A673 (cell line): Measurements from ENCODE around the gene SYTL1. TPM values are rescaled to one million over a fixed set of nuclear protein-coding genes. Genes with fewer than 3 reads are reported as not detected.
A peak's percentile ranks its signal among the peaks of the same experiment; 100 is the strongest.

Experiments used
- BruUV-seq: library from RNA; stranded (reverse); fragments of 400-500 nt; replicated peaks from 2 replicates; lab custom pipeline; 2021; lab: Mats Ljungman, UMichigan
- CTCF ChIA-PET: fragments of 300-600 bp; sonication (Branson Sonifier 250); formaldehyde crosslinking; loops from one replicate; lab custom pipeline; 2022; ENCODE audit warnings: antibody characterized with exemption; lab: Charles Lee
- POLR2A ChIA-PET: fragments of 300-600 bp; sonication (Branson Sonifier 250); formaldehyde crosslinking; loops from one replicate; lab custom pipeline; 2022; ENCODE audit warnings: antibody characterized with exemption; ENCODE audit not compliant: low non-redundant PET; lab: Charles Lee
- DNase-seq: peaks from one replicate; pipeline ENCODE4 v3.0.0-alpha.2; 2015; ENCODE audit warnings: low spot score
- H3K27ac ChIP-seq: fragments of 200-600 bp; sonication (generic); 2 replicates; pipeline ENCODE4 v1.5.1; 2016; ENCODE audit warnings: mixed run types, low read depth, mild to moderate bottlenecking, mixed read lengths, antibody characterized with exemption, low read length; ENCODE audit not compliant: poor library complexity, severe bottlenecking
- H3K27me3 ChIP-seq: fragments of 200-600 bp; sonication (generic); replicated peaks from 2 replicates; pipeline ENCODE4 v1.6.1; 2017; ENCODE audit warnings: mixed run types, low read depth, mild to moderate bottlenecking, mixed read lengths, antibody characterized with exemption, low read length; ENCODE audit not compliant: insufficient read depth, poor library complexity
- H3K36me3 ChIP-seq: fragments of 200-600 bp; sonication (generic); 2 replicates; pipeline ENCODE4 v1.6.1; 2016; ENCODE audit warnings: mixed run types, mild to moderate bottlenecking, mixed read lengths, antibody characterized with exemption, low read length; ENCODE audit not compliant: insufficient read depth, poor library complexity, severe bottlenecking
- H3K4me1 ChIP-seq: fragments of 200-600 bp; sonication (generic); 2 replicates; pipeline ENCODE4 v1.6.1; 2017; ENCODE audit warnings: mixed run types, mild to moderate bottlenecking, mixed read lengths, antibody characterized with exemption, low read length; ENCODE audit not compliant: insufficient read depth, poor library complexity, severe bottlenecking
- H3K4me3 ChIP-seq: fragments of 200-600 bp; sonication (generic); 2 replicates; pipeline ENCODE4 v1.5.1; 2016; ENCODE audit warnings: low read depth, mixed run types, mild to moderate bottlenecking, mixed read lengths, low read length; ENCODE audit not compliant: poor library complexity, severe bottlenecking
- H3K9me3 ChIP-seq: fragments of 200-600 bp; sonication (generic); 2 replicates; pipeline ENCODE4 v1.6.1; 2016; ENCODE audit warnings: mixed run types, low read depth, mild to moderate bottlenecking, mixed read lengths, antibody characterized with exemption, low read length; ENCODE audit not compliant: poor library complexity, severe bottlenecking
- CTCF ChIP-seq: fragments of 300-800, 200-600 bp; sonication (generic); conservative IDR thresholded peaks from 2 replicates; pipeline ENCODE4 v1.5.1; 2017; ENCODE audit warnings: low read depth, mild to moderate bottlenecking, antibody characterized with exemption, low read length, moderate library complexity, mixed read lengths
- EZH2 ChIP-seq: fragments of 200-600 bp; sonication (generic); IDR thresholded peaks from 2 replicates; pipeline ENCODE4 v1.6.1; 2017; ENCODE audit warnings: borderline replicate concordance, low read depth, mild to moderate bottlenecking, mixed read lengths, antibody characterized with exemption, low read length; ENCODE audit not compliant: poor library complexity, severe bottlenecking
- intact Hi-C: fragments of 100-400 bp; cut with micrococcal nuclease; formaldehyde crosslinking; loops from one replicate; pipeline ENCODE4 v1.10.0; 2022; ENCODE audit not compliant: unreplicated experiment
- total RNA-seq: library from RNA; stranded (reverse); gene quantifications from 2 replicates; pipeline ENCODE4 v1.2.3, GENCODE V29; 2021

Gene SYTL1
- total RNA-seq, 1 experiment from 2014 or later, result 2.1 TPM

GRCh38 chr1:27318136-27318535 is 23.7 kb upstream of the SYTL1 start:
- intact Hi-C loops, result no loop called here
- H3K4me1 ChIP-seq, result peaks cover 12% of the 10 kb centered on the region
- DNase-seq, result peak; percentile 48
- POLR2A ChIA-PET, result no interaction called here
- no peak overlapping the region for H3K4me3 ChIP-seq
- CTCF ChIA-PET, result interaction anchor here (1.5 kb wide), 1 partner anchor 18 kb away, joined by 4 read pairs; no protein-coding TSS in a partner anchor
- no TSS peak for BruUV-seq
- H3K27ac ChIP-seq, result no peak overlapping the region
- no peaks in the 10 kb centered on the region for H3K9me3 ChIP-seq
- H3K36me3 ChIP-seq, result no peaks in the 10 kb centered on the region
- no peak for TF ChIP-seq CTCF
- TF ChIP-seq EZH2, result no peak
- H3K27me3 ChIP-seq, result no peaks in the 10 kb centered on the region

- ChIA-PET POLR2A (no interaction called here), CTCF (interaction anchor here (1.5 kb wide), 1 partner anchor 18 kb away, joined by 4 read pairs; no protein-coding TSS in a partner anchor)
- Histone ChIP-seq H3K27me3 (no peaks in the 10 kb centered on the region), H3K27ac (no peak overlapping the region), H3K4me3 (no peak overlapping the region), H3K4me1 (peaks cover 16% of the 10 kb centered on the region), H3K36me3 (no peaks in the 10 kb centered on the region), H3K9me3 (no peaks in the 10 kb centered on the region)
- BruUV-seq, result no TSS peak
- TF ChIP-seq CTCF (no peak), EZH2 (no peak)
- peak; percentile 42 for DNase-seq
- intact Hi-C loops, result no loop called here
Measured at GRCh38 chr1:27318596-27318995, 23.2 kb upstream of the SYTL1 start.

- Histone ChIP-seq H3K4me3 (peak within 1 kb of the TSS; percentile 97), H3K4me1 (peaks cover 19% of the 10 kb centered on the region), H3K36me3 (peaks cover 5% of the 10 kb centered on the region), H3K27ac (peak within 1 kb of the TSS; percentile 95), H3K9me3 (no peaks in the 10 kb centered on the region), H3K27me3 (no peaks in the 10 kb centered on the region)
- no TSS peak for BruUV-seq
- peak; percentile 99 for DNase-seq
- ChIA-PET CTCF (interaction anchor here (0.6 to 0.7 kb wide), 2 partner anchors 36 to 74 kb away, joined by 7 to 9 read pairs; no protein-coding TSS in a partner anchor), POLR2A (no interaction called here)
- intact Hi-C loops, result no loop called here
- TF ChIP-seq CTCF (no peak), EZH2 (no peak)
Measured at GRCh38 chr1:27321813-27322568, 19.8 kb upstream of the SYTL1 start, which contains the start of gene TMEM222. TSS of gene TMEM222 (plus strand) at chr1:27322163. CDS start at chr1:27322198, 35 bp downstream.
